ENCODE data around the gene SYCE3.

SYCE3 gene

DNA sequence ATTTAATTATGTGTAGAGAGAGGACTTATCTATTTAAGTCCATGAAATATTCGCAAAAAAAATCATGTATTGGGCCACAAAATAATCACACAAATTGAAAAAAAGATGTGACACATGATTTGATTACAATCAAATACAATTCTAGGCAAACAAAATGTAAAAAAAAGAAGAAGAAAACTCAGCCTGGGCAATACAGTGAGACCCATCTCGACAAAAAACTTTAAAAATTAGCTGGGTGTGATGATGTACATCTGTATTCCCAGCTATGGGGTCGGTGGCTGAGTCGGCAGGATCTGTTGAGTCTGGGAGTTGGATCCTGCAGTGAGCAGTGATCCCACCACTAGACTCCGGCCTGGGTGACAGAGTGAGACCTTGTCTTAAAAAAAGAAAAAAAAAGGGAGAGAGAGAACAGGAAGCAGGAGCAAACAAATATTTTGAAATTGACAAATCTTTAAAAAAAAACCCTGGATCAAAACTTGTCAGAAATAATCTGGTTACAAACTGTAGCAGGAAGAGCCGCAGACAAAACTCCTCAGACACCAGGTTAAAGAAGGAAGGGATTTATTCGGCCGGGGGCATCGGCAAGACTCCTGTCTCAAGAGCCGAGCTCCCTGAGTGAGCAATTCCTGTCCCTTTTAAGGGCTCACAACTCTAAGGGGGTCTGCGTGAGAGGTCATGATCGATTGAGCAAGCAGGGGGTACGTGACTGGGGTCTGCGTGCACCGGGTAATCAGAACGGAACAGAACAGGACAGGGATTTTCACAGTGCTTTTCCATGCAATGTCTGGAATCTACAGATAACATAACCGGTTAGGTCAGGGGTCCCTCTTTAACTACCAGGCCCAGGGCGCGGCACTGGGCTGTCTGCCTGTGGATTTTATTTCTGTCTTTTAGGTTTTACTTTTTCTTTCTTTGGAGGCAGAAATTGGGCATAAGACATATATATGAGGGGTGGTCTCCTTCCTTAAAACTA is 29.6 kb downstream of the SYCE3 start:
- DNase-seq, result no peak

- peak in 1 of 56 donors; percentile 28 for DNase-seq
Observed at GRCh38 chr22:50531962-50532674, 30.6 kb downstream of the SYCE3 start.

DNA sequence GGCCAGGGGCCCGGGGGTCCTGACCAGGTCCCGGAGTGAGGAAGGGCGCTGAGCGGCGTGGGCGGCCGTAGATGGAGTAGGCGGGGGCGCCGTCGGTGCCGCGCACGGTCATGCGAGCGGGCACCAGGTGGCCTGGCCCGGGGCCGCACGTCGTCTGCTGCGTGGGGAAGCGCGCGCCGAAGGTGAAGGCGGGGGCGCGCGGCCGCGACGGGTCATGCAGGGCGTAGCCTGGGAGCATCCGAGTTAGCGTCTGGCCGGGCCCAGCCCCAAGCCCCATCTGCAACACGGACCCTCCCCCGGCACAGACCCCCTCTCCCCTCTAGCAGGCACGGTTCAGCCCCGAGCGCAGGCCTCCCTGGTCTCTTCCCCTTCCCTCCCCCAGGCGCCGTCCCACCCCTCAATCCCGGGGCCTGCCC is 31.2 kb downstream of the SYCE3 start:
- no peak for DNase-seq

- DNase-seq, result peak in 1 of 56 donors; percentile 6
Observed at GRCh38 chr22:50530877-50531545, 31.7 kb downstream of the SYCE3 start.

GRCh38 chr22:50530580-50530876 is 32.2 kb downstream of the SYCE3 start:
- no peak for DNase-seq

DNA sequence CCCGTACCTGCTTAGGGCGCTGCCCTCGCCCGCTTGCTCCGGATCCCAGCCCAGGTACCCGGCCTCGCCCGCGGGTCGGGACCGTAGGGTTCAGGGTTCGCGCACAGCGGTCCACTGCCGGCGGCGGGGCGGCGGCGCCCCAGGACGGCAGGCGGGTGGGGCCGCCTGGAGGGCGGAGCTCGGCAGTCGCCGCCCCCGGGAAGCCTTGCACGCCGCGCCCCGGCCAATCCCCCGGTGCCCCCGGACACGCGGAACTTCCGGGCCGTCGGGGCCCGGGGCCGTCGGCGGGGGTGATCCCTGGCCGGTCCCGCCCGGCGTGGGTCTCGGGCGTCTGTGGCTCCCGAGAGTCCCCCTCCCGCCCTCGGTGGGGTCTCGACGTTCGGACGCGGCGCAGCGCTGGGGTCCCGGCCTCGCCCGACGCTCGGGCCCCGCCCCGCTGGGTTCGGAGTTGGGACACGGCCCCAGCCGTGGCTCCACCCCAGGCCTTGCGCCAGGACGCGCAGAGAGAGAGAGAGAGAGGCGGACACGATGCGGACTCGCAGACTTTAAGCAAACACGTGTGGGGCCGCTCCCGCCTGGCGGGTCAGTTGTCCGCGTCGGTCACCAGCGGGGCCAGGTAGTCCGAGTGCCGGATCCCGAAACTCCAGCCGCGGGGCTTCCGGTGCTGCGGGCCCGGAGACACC is 32.7 kb downstream of the SYCE3 start, which contains the start of gene TYMP:
Gene TYMP, minus strand, starts transcription at position 116 of the 683 bp plus-strand sequence. CDS start 303 bp downstream, outside the sequence.
- DNase-seq, result peak in 2 of 56 donors; percentile 13 to 24

- DNase-seq, result no peak
Observed at GRCh38 chr22:50529416-50529896, 33.3 kb downstream of the SYCE3 start.

GRCh38 chr22:50528682-50529415 is 33.9 kb downstream of the SYCE3 start:
- no peak for DNase-seq

DNA sequence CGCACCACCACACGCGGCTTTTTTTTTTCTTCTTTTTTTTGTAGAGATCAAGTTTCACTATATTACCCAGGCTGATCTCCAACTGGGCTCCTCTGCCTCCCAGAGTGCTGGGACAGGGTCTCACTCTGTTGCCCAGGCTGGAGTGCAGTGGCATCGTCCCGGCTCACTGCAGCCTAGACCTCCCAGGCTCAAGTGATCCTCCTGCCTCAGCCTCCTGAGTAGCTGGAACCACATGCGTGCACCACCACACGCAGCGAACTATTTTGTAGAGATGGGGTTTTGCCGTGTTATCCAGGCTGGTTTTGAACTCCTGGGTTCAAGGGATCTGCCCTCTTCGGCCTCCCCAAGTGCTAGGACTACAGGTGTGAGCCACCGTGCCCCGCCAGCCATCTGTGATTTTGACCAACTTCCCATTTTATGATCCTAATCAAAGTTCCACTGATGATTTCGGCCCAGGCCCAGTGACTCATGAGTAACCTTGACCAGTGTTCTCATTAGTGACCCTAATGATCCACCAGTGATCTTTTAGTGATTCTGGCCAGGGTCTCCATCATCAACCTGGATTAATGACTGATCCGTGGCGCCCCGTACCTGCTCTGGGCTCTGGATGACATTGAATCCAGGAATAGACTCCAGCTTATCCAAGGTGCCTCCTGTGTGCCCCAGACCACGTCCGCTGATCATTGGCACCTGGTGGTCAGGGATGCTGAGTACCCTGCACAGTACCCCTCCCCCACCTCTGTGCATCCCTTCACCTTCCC is 34.6 kb downstream of the SYCE3 start:
- no peak for DNase-seq

- DNase-seq, result peak in 2 of 56 donors; percentile 6 to 38
Observed at GRCh38 chr22:50526834-50527801, 35.6 kb downstream of the SYCE3 start.

- peak in 38 of 56 donors; percentile 20 to 78 (median 65) for DNase-seq
Observed at GRCh38 chr22:50526108-50526833, 36.4 kb downstream of the SYCE3 start.

- DNase-seq, result peak in 16 of 56 donors; percentile 60 to 89 (median 68)
Observed at GRCh38 chr22:50525858-50526107, 36.9 kb downstream of the SYCE3 start.

DNA sequence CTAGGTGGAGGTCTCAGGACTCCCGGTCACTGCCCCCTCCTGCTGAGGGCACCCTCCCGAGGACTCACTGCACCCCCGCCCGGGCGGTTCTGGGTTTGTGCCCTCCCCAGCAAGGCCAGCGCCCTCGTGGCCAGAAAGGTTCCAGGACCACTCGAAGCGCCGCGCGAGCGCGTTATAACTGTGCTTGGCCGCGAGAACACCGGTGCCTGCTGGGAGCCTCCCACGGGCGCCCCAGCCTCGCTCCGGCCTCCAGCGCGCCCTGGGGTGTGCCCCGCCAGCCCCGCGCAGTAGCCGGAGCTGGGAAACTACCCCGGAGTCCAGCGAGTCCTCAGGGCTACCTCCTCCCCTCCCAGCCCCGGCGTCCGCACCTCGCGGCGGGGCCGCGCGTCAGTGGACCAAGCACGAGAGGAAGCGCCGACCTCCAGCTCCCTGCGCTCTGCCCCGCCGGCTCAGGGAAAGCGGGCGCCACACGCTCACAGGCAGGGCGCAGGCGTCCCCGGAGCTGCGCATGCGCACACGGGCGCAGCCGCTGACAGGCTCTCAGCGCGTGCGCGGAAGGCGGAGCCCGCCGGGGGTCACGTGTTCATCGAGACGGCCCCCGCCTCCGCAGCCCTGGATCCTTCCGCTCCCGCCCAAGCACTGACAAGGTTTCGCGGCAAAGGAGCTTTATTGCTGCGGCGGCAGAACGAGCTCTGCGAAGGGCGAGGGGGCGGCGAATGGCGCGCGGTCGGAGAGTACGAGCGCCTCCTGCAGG is 37.4 kb downstream of the SYCE3 start, which contains the start of gene SCO2:
Gene SCO2, minus strand, starts transcription at position 495 of the 754 bp plus-strand sequence. CDS start 1,187 bp downstream, outside the sequence.
- peak; percentile 36 to 96 (median 89) for DNase-seq

DNA sequence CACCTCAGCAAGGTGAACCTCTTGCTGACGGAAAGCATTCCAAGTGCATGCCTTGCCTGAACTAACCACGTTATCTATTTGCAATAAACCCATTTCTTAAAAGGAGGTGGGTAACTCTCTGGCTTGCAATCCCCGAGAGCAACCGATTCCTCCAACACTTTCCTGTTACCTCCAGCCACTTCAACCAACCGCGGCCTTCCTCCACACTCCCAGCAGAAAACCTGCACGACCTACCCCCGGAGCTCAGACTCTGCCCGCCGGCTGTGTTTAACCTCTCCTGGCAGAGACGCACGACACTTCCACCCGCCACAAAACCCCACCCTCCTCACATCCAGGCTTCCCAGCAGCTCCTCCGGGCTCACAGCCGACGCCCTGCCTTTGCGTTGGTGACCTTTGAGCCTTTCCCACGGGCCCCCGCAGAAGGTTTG is 38.0 kb downstream of the SYCE3 start:
- DNase-seq, result no peak

DNA sequence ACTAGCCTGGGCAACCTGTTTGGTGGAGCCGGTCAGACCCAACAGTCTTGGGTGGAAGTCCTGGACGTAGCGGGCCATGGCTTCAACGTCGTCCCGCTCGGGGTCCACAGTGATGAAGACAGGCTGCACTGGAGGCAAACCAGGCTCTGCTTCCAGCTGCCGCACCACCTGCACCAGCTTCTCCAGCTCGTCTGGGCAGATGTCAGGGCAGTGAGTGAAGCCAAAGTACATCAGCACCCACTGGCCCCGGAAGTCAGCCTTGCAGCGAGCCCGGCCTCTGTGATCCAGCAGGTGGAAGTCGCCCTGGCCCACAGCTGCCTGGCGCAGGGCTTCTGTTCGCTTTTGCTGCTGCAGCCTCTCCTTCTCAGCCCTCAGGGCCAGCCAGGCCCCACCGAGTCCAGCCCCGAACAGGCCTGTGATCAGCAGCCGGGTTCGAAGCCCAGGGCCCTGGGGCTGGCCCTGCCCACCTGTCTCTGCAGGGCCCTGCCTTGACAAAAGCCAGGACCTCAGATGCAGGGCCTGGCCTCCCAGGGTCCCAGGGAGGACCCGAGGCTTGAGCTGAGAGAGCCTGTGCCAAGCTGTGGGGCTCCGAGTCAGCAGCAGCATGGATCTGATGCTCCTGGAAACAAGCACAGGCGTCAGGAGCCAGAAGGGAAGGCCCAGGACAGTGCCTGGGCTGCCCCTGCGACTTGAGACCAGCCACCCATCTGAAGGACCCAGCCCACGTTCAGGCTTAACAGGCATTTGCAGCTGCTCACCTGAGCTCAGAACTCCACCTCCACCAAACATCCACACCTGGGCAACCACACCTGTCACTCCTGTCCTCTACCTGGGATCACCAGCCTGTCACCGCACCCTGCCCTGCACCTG is 38.7 kb downstream of the SYCE3 start:
- DNase-seq, result no peak

- DNase-seq, result no peak
Observed at GRCh38 chr22:50523458-50523805, 39.3 kb downstream of the SYCE3 start.

Data from nucleus accumbens (tissue), 56 donors.